Endothelial cell of umbilical vein (primary cell): Measurements from ENCODE around the gene NOB1. TPM values are rescaled to one million over a fixed set of nuclear protein-coding genes. Genes with fewer than 3 reads are reported as not detected.

Experiments used
- BruUV-seq: library from RNA; stranded (reverse); fragments of 400-500 nt; replicated peaks from 2 replicates; lab custom pipeline; 2021; lab: Mats Ljungman, UMichigan
- CTCF ChIA-PET: fragments of 300-600, 350-600 bp; sonication (Branson Sonifier 250); formaldehyde crosslinking; loops from one replicate; lab custom pipeline; 2021; ENCODE audit warnings: antibody characterized with exemption, inconsistent platforms; lab: Charles Lee
- POLR2A ChIA-PET: fragments of 300-600, 350-600 bp; sonication (Branson Sonifier 250); formaldehyde crosslinking; loops from one replicate; lab custom pipeline; 2021; ENCODE audit warnings: antibody characterized with exemption, inconsistent platforms; lab: Charles Lee
- DNase-seq: peaks from one replicate; pipeline ENCODE4 v3.0.0-alpha.2; 2011; ENCODE audit warnings: low read depth, low spot score
- FAIRE-seq: peaks from 2 replicates; lab custom pipeline; 2011; peaks lifted over from hg19 to GRCh38; lab: Jason Lieb, UNC
- H2AFZ ChIP-seq: 2 replicates; pipeline ENCODE4 v1.6.0; 2012; ENCODE audit warnings: low read depth, low read length, control low read depth, inconsistent platforms
- H3K27ac ChIP-seq: 2 replicates; pipeline ENCODE4 v1.5.1; 2011; ENCODE audit warnings: low read depth, mild to moderate bottlenecking, control low read depth, low read length, moderate library complexity; ENCODE audit not compliant: insufficient read depth
- H3K27me3 ChIP-seq, 2 experiments: 2 replicates each; pipeline versions ENCODE4 v1.6.0 to v1.6.1; 2011; ENCODE audit warnings: low read length in 2 of 2, mixed read lengths in 1 of 2; ENCODE audit not compliant: control insufficient read depth in 2 of 2, insufficient read depth in 2 of 2
- H3K36me3 ChIP-seq, 2 experiments: 2 replicates in 1 of 2; 3 replicates in 1 of 2; pipeline ENCODE4 v1.5.1; 2011; ENCODE audit warnings: low read length in 2 of 2, mild to moderate bottlenecking in 1 of 2, moderate library complexity in 1 of 2; ENCODE audit not compliant: control insufficient read depth in 2 of 2, insufficient read depth in 2 of 2; ENCODE audit errors: extremely low read depth in 1 of 2
- H3K4me1 ChIP-seq: 3 replicates; pipeline ENCODE4 v1.5.1; 2011; ENCODE audit warnings: mild to moderate bottlenecking, low read length; ENCODE audit not compliant: control insufficient read depth, insufficient read depth; ENCODE audit errors: extremely low read depth
- H3K4me2 ChIP-seq: 2 replicates; pipeline ENCODE4 v1.6.1; 2011; ENCODE audit warnings: low read length, control low read depth, mixed read lengths; ENCODE audit not compliant: insufficient read depth
- H3K4me3 ChIP-seq, 3 experiments: fragments of 200-600 bp in 1 of 3; sonication (generic), shearing (Covaris generic) in 1 of 3; replicated peaks in 1 of 3; 2 replicates each; pipeline ENCODE4 v1.5.1; 2011 to 2016; ENCODE audit warnings: control low read depth in 3 of 3, low read length in 3 of 3, mild to moderate bottlenecking in 2 of 3, inconsistent platforms in 1 of 3, low read depth in 1 of 3, moderate library complexity in 1 of 3; ENCODE audit not compliant: insufficient read depth in 1 of 3
- H3K79me2 ChIP-seq: 2 replicates; pipeline ENCODE4 v1.6.0; 2012; ENCODE audit warnings: low read length, inconsistent platforms; ENCODE audit not compliant: control insufficient read depth, insufficient read depth
- H3K9ac ChIP-seq: replicated peaks from 2 replicates; pipeline ENCODE3; 2011; ENCODE audit warnings: low read length, control low read depth; ENCODE audit not compliant: insufficient read depth; ENCODE audit errors: extremely low read depth
- H3K9me1 ChIP-seq: replicated peaks from 3 replicates; pipeline ENCODE4 v1.6.0; 2011; ENCODE audit warnings: mild to moderate bottlenecking, low read length; ENCODE audit not compliant: control insufficient read depth, insufficient read depth; ENCODE audit errors: extremely low read depth
- H3K9me3 ChIP-seq: replicated peaks from 2 replicates; pipeline ENCODE4 v1.5.1; 2012; ENCODE audit warnings: low read length, inconsistent platforms; ENCODE audit not compliant: control insufficient read depth, insufficient read depth
- H4K20me1 ChIP-seq: replicated peaks from 2 replicates; pipeline ENCODE3; 2011; ENCODE audit warnings: mild to moderate bottlenecking, low read length; ENCODE audit not compliant: control insufficient read depth, insufficient read depth; ENCODE audit errors: extremely low read depth
- CTCF ChIP-seq, 2 donors: IDR thresholded peaks; 1 replicate in 1 of 2; 2 replicates in 1 of 2; pipeline ENCODE4 v1.5.1; 2011; ENCODE audit warnings: low read length in 2 of 2, mild to moderate bottlenecking in 2 of 2, moderate library complexity in 2 of 2, control low read depth in 1 of 2, inconsistent platforms in 1 of 2, low read depth in 1 of 2; ENCODE audit not compliant: insufficient read depth in 1 of 2; ENCODE audit errors: extremely low read depth in 1 of 2
- EZH2 ChIP-seq: IDR thresholded peaks from 2 replicates; pipeline ENCODE4 v1.6.1; 2012; ENCODE audit warnings: borderline replicate concordance, low read depth, mild to moderate bottlenecking, moderate library complexity, low read length, inconsistent platforms; ENCODE audit not compliant: severe bottlenecking
- FOS ChIP-seq: IDR thresholded peaks from 2 replicates; pipeline ENCODE4 v1.6.1; 2011; ENCODE audit warnings: mild to moderate bottlenecking, low read length, moderate library complexity, borderline replicate concordance; ENCODE audit not compliant: insufficient read depth
- GATA2 ChIP-seq: IDR thresholded peaks from 2 replicates; pipeline ENCODE4 v1.7.0; 2011; ENCODE audit warnings: low read depth, mild to moderate bottlenecking, moderate library complexity, mixed read lengths, low read length; ENCODE audit not compliant: insufficient read length, insufficient read depth
- JUN ChIP-seq: IDR thresholded peaks from 2 replicates; pipeline ENCODE4 v1.6.1; 2011; ENCODE audit warnings: borderline replicate concordance, low read depth; ENCODE audit not compliant: insufficient read length, insufficient read depth
- MAX ChIP-seq: IDR thresholded peaks from 2 replicates; pipeline ENCODE4 v1.6.1; 2011; ENCODE audit not compliant: insufficient read depth, insufficient read length
- MYC ChIP-seq: IDR thresholded peaks from one replicate; pipeline ENCODE4 v1.6.1; 2011; ENCODE audit warnings: mild to moderate bottlenecking, low read depth, low read length
- POLR2A ChIP-seq: IDR thresholded peaks from 2 replicates; pipeline ENCODE4 v1.6.1; 2012; ENCODE audit warnings: low read depth, mild to moderate bottlenecking, control low read depth, low read length
- POLR2AphosphoS5 ChIP-seq: IDR thresholded peaks from 2 replicates; pipeline ENCODE4 v1.6.1; 2012; ENCODE audit warnings: low read depth, mild to moderate bottlenecking, control low read depth, low read length, moderate library complexity; ENCODE audit not compliant: insufficient read depth
- dilution Hi-C: fragments of 300-500 bp; cut with MboI; formaldehyde crosslinking; loops from one replicate; pipeline ENCODE4 v1.15.0; 2019; ENCODE audit warnings: low sequenced_read_pairs; ENCODE audit not compliant: extremely low pct_ligation_motif_present
- intact Hi-C: fragments of 100-400 bp; cut with micrococcal nuclease; formaldehyde crosslinking; loops from one replicate; pipeline ENCODE4 v1.10.0; 2022
- polyA plus RNA-seq, 4 experiments: library from polyadenylated mRNA; depleted of rRNA in 3 of 4; stranded (reverse) in 3 of 4; unstranded in 1 of 4; fragments of >200 nt; gene quantifications; 2 replicates each; pipeline versions ENCODE4 v1.2.1 to v1.2.3, GENCODE V29; 2011 to 2012; ENCODE audit warnings: missing spikeins in 1 of 4
- total RNA-seq: library from RNA; stranded (reverse); gene quantifications from 2 replicates; pipeline ENCODE4 v1.2.3, GENCODE V29; 2021

The NOB1 gene
- total and polyA plus RNA-seq, 2 donors (not counting 3 experiments of a cell fraction or from before 2014, with no cell fraction given): 65.4 to 66.5 TPM

- Histone ChIP-seq H3K9ac (no peak overlapping the region), H3K9me1 (no peaks in the 10 kb centered on the region), H3K27me3 (no peaks in the 10 kb centered on the region), H3K36me3 (peaks cover 9 to 29% of the 10 kb centered on the region in 2 experiments), H3K27ac (no peak overlapping the region), H3K4me1 (peaks cover 24% of the 10 kb centered on the region), H3K4me3 (no peak overlapping the region), H2AFZ (no peak overlapping the region), H3K9me3 (no peaks in the 10 kb centered on the region), H3K4me2 (no peak overlapping the region), H3K79me2 (peaks cover 65% of the 10 kb centered on the region), H4K20me1 (no peaks in the 10 kb centered on the region)
- dilution Hi-C loops: no loop called here
- BruUV-seq: no TSS peak
- CTCF ChIA-PET: interaction anchor here (8.5 kb wide), 1 partner anchor 33 kb away, joined by 55 read pairs; the partner anchor contains the start of gene NOB1
- no peak for FAIRE-seq
- no peak for DNase-seq
- intact Hi-C loops: no loop called here
- POLR2A ChIA-PET: interaction anchor here (0.9 kb wide), 1 partner anchor 16 kb away, joined by 4 read pairs; no protein-coding TSS in a partner anchor
- no peak for TF ChIP-seq POLR2AphosphoS5
- TF ChIP-seq JUN: no peak
- no peak for TF ChIP-seq MYC
- TF ChIP-seq POLR2A: no peak
- TF ChIP-seq FOS: no peak
- TF ChIP-seq EZH2: no peak
- no peak for TF ChIP-seq CTCF (IDR thresholded peaks at IDR 0.05; ENCODE audit: extremely low read depth in 1 of 2, insufficient read depth in 1 of 2, low read depth in 1 of 2, low read length in 2 of 2)
- TF ChIP-seq GATA2: no peak
- TF ChIP-seq MAX: no peak
Observed at GRCh38 chr16:69721441-69721957, 33.2 kb downstream of the NOB1 start.
